Measurements from ENCODE around the gene JAG2. TPM values are rescaled to one million over a fixed set of nuclear protein-coding genes. Genes with fewer than 3 reads are reported as not detected.

JAG2 gene
- polyA plus RNA-seq, 1 donor = 7.5 TPM

DNA sequence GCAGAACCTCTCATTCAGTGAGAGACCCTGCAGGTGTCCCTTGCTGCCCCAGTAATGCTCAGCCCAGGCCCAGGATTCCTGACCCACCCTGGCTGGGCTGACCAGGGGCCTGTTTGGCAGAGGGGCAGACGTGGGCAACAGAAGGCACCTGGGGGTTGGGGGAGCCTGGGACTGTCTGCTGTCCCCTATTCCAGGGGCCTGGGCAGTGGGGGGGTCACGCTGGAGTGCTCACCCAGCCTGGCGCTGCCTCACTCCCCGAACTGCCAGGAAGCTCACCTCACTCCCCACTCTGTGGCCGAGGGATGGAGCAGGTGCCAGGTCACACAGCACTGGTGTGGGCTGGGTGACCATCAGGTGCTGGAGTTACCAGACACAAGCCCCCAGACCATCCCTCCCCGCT lies 35.1 kb upstream of the JAG2 start:
- no peak for DNase-seq

DNA sequence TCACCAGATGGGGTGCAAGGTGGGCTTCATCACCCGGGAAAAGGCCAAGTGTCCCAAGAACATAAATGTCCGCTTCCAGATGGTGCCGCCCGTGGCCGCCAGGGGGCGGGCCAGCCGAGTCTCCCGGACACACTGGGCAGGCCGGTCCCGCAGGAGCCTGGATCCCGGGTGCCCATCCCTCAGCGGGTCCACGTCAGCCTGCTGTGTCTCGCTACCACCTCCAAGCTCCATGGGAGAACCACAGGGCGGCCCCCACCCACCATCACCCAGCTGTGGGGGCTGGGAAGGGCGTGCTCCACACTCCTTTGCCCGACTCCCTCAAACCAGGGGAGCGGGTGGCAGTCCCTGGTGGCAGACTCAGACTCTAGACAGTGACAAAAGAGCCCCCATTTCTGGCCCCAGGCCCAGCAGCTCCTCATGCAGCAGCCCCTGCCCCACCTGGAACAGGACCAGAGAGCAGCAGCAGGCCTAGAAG lies 34.5 kb upstream of the JAG2 start:
- DNase-seq = peak; percentile 63

DNA sequence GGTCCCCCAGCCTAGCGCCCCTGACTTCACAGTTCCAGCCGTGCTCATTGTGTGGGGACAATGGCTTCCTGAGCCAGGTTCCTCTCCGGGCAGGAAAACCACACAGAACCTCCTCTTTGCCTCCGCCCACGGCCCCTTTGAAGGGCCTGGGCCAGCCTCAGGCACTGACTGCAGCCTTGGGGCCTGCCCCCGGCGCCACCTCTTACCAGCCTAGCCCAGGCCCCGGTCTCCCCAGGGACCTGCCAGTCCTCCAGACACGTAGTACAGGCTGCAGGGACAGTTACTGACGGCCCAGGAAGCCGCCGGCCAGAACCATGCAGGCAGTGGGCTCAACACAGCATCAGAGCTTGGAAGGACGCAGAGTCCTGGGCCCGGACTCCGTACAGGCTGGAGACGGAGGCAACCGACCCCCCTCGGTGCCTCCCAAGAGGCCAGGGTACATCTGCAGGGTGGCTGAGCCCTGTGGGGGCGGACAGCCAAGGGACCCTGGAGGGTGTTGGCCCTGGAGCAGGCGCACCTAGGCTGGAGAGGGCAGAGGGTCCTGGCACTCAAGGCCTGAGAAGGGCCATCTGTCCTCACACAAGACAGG lies 33.4 kb upstream of the JAG2 start:
- no peak for DNase-seq

DNA sequence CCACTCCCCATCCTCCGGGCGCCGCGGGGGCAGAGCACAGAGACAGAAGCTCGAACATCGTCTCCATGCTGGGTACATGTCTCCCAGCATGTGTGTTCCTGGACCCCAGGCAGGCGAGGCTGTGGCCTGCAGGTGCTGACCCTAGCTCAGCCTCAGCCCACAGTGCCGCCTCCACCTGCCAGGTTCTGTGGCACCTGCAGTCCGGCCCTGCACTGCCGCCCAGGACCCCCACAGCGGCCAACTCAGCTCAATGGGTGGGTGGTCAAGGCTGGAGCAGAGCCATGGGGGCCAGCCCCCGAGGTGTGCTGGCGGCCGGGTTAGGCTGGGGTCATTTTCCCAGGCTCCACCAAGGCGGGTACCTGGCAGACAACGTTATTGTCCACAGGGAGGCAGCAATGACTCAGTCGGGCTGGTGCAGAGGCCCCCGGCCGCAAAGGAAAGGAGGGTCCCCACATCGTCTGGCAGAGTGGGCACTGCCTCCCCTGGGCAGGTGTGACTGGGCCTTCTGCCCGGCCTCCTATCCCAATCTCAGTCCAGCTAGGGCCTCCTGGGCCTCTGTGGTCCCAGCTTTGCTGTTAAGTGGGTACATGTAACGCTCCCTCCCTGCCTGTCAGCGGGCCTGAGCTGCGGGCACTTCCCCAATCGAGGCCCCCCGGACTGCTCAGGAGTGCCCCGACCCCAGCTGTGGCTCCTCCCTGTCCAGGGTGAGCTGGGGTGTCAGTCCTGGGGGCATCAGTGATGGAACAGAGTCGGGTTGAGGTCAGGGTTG lies 32.8 kb upstream of the JAG2 start:
- no peak for DNase-seq

DNA sequence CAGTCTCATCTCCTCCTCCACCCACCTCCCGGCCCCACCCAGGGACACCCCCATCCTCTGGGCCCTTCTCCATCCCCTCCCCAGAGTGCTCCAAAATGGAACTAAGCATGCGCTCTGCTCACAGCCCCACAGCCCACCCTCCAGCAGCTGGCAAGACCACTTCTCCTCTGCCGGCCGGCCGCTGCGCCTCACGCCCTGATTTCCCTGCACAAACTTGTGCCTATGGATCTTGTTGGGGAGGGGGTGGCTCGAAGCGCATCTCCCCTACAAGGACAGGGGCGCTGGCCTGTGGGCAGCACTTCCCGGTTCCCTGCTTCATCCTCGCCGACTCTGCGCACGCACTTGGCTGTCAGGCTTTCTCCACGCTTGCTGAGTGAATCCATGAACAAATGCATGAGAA lies 32.1 kb upstream of the JAG2 start:
- DNase-seq = no peak

DNA sequence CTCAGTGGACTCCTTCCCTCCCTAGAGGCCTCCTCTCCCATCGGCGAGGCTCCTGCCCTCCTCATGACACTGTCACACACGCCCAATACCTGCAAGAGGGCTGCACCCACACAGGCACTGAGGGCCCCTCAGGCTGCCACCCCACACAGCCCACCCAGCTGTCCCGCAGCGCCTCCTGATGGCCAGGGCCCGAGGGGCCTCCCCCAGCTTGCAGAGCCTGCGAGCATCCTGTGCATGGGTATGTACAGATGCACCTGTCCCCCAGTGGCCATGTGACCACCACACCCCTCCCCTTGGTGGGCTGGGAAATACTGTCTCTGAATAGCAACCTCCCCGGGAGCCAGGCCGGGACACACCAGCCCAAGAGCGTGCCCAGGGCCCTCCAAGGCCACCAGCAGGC lies 31.5 kb upstream of the JAG2 start:
- DNase-seq = no peak

DNA sequence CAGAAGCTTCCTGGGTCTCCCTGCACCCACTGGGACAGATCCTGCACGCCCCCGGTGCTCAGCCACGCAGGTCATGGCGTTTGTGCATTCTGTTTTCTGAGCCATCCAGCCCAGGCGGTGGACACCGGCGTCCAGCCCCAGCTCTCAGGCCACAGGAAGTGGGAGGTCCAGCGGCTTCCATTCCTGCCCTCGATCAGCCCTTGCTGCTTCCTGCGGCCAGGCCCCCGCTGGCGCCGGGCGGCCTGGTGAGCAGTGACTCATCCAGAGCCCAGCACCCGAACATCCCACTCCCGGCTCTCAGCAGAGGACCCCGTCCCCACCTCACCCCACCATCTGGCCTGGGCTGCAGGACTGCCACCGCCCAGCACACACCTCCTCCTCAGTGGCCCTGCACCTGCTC lies 30.5 kb upstream of the JAG2 start:
- no peak for DNase-seq

DNA sequence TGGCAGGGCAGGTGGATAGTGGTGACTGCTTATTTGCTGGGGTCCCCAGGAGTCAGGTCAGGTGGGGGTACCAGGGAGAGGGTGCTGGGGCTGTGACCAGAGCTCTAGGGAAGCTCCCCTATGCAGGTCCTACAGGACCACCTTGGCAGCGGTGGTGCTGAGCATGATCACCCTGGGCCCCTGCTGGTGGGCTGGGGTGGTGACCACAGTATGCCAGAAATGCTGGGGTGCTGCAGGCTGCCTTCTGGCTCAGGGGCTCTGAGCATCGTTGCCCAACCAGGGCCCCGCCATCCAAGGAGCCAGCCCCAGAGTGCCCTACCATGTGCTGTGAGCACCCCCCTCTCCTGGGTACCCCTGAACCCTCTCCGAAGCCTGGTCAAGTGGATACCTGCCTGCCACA lies 30.0 kb upstream of the JAG2 start:
- DNase-seq = no peak

DNA sequence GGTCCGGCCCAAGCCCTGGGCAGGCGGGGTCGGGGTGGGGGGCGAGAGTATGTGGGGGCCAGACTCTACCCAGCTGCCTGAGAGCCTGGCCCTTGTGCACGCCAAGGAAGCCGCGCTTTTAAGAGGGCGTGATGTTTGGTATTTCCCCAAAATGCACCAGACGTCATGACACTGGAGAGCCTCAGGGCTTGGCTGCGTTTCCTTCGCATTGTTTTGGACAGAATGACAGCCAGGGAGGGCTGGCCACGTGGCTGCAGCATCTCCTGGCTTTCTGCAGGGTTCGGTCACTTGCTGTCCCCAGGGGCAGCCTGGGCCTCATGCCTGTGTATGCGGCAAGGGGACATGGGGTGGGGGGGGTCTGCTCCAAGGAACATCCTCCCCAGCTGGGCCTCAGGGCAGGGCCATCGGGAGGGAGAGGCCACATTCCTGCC lies 28.6 kb upstream of the JAG2 start:
- no peak for DNase-seq

DNA sequence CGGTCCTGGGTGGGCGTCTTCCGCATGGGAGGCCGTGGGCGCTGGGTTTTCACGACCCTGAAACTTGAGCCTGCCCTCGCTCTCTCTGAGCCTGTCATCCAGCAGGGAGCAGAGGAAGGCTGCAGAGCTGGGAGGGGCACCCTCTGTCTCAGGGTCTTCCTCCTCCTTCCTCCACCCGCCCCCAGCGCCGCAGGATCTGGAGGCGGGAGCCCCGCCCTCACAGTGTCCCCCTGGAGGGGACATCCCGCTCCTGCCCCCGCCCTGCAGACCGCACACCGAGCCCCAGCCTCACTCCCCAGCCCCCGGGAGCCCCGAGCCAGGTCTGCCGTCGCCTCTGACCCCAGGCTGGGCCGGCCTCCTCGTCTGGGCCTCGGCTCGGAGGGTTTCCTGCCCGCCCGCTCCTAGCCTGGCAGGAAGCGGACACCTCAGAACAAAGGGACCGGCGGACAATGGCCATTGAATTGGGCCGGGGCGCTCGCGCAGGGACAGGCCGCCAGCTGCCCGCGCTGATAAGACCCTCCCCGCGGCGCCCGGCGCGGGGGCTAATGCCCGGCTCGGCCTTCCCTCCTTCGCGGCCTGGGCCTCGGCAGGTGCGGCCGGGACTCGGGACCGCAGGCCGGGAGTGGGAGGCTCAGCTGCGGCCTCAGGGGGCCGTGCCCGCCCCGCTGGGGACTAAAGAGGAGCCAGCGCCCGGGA lies 27.8 kb upstream of the JAG2 start:
- peak; percentile 37 for DNase-seq

DNA sequence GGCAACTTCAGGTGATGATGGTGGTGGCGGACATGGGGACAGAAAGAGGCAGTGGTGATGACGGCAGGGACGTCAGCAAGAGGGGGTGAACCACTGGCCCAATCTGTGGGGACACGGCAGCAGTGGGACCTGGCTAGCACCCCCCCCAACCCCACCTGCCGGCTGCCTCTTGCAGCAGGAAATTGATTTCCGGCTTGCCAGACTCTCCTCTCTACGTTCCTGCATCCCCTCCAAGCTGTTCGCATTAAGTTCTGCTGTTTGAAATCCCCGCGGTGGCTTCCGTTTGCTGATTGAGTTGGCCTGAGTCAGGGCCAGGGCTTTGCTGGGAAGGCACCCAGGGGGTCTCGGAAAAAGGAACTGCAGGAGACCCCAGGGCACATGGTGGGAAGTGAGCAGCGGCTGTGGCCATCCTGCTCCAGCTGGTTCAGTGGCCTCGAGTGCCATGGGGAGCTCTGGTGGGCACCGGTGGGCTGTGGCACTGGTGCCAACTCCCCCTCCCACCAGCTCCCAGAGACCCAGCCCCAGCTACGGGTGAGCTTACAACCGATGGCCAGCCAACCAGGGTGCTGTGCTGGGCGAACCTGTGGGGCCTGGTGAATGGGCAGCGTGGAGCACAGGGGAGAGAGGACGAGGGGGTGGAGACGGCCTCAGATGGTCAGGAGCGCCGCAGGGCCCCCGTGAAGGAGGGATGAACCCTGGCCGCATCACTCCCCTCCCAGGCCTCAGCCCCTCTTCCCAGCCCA lies 27.1 kb upstream of the JAG2 start:
- no peak for DNase-seq

DNA sequence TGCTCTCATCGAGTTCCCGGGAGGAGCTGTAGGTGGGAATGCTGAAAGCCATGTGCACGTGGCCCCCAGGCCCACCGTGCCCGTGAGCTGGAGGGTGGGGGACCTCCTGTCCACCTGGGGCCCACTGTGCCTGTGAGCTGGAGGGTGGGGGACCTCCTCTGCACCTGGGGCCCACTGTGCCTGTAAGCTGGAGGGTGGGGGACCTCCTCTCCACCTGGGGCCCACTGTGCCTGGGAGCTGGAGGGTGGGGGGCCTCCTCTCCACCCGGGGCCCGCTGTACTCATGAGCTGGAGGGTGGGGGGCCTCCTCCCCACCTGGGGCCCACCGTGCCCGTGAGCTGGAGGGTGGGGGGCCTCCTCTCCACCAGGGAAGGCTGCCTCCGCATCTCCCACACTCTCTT lies 26.5 kb upstream of the JAG2 start:
- DNase-seq = no peak

DNA sequence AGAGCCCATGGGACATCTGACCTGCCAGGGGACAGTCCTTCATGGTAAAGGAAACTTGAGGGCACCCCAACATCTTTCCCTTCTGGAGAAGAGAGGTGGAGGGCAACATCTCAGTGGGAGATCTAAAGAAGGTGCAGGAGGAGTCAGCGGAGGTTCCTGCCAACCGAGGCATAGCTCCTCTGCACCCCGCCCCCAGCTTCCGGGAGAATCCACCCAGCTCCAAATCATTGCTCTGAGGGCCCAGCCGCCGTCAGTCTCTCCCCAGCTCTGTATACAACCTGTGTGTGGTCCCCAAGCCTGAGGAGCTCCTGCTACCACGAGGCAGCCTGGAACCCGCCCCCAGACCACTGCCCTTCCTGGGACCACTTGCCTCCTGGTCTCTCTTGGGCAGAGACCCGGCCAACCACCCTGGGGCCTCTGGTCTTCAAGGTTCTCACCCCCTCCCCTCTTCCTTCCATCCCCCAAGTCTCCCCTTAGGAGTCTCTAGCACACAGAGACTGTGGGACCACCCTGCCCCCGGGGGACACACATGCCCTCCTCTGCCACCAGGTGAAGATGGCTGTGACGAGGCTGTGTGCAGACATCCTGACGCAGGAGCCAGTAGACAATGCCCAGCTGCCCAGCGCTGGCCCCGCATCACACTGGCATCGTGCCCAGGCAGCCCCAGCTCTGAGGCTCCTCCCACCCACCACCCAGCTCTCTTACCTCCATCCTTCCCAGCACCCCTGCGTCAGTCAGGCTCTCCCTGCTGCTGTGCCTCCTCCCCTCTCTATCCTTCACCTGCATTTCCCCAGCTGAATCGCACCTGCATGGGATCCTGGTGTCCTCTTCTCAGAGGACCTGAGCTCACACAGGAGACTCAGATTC lies 25.6 kb upstream of the JAG2 start:
- DNase-seq = no peak

DNA sequence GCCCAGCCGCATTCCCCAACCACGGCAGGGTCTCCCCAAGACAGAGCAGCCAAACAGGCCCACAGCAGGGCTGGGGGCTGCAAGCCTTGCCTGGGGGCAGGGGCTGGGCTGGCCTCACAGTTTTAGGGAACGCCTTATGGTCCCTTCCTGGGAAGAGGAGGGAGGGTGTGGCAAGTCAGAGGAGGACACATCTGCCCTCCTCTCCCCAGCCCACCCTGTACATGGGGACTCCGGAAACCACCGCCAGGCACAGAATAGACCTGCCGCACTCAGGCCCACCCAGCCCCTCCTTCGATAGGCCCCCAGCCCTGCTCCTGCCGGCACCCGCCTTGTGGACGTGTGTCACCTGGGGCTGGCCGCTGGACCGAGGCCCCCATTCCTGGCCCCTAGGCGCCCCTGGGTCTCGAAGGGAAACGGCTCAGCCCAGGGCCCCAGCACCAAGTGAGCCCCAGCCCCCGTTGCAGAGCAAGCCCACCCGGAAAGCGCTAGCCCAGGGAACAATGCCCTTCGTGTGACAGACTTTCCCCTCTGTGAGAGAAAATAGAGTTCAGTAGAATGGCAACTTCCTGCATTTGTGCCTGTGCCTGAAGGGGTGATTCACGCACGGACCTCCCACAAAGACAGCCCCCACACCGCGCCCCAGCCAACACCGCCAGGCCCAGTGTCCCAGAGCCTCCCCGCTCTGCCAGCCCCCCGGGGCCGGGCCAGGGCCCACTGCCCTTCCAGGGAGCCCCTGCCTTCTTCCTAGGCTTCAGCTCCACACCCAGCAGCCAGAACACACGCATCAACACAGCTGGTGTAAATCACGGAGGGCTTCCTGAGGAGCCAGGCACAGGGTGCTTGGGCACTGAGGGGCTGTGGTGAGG lies 24.5 kb upstream of the JAG2 start:
- DNase-seq = no peak

DNA sequence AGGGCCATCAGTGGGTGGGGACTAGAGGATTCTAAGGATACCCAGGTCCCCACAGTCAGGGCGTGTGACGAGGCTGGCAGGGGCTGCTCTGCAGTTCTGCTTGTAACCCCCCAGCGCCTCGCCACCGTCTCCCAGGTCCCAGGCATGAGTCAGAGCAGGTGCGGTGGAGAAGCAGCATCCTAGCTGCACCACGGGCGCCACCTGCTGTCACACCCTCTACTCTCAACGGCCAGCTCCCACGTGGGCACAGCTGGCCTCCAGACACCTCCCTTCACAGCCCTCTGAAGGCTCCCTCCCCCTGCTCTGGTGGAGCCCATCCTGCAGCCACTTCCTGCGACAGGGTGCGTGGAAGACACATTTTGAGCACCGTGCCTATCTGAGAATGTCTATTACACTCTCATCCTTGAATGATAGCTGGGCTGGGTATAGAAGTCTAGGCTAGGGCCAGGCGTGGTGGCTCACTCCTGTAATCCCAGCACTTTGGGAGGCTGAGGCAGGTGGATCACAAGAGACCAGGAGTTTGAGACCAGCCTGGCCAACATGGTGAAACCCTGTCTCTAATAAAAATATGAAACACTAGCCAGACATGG lies 19.5 kb upstream of the JAG2 start:
- DNase-seq = no peak

DNA sequence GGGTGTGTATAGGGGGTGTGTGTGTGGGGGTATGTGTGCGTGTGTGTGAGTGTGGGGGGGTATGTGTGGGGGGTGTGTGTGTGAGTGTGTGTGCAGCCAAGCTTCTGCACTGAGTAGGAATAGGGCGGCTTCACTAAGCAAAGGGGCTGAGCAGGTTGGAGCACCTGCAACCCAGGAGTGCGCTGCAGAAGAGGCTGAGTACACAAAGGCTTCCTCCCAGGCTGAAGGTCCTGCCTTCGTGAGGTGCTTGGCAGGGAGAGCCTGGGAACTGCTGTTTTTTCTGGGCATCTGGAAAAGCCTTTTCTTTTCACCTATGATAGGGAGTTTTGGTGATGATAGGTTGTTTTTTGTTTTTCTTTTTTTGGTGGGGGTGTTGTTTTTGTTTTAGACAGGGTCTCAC lies 18.5 kb upstream of the JAG2 start:
- DNase-seq = no peak

DNA sequence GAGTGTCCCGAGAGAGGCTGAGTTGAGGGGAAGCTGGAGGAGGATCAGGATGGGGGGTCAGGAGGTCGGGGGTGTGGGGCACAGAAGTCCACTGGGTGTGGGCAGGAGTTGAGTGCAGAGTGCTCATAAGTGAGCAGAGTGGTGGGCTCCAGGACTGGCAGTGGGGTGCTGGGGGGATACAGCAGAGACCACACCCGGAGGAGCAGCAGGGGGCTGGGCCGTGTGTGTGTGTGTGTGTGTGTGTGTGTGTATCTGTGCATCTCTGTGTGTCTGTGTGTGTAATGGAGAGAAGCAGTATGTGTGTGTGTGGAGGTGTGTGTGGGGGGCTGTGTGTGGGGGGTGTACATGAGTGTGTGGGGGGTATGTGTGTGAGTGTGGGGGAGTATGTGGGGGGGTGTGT lies 17.4 kb upstream of the JAG2 start:
- DNase-seq = no peak

DNA sequence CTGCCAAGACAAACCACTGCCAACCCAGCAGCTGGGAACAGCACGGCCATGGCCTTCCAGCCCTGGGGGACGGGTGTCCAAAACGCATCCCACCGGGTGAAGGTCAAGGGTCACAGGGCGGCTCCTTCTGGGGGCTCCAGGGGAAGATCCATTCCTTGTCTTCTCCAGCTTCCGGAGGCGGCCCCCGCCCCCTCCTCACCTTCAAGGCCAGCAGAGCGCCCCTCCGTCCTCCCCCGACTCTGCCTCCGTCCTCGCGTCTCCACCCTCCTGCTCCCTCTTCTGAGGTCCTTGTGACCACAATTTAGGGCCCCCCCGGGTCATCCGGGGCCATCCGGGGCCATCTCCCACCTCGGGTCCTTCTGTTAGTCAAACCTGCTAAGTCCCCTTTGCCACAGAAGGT lies 16.4 kb upstream of the JAG2 start:
- no peak for DNase-seq

DNA sequence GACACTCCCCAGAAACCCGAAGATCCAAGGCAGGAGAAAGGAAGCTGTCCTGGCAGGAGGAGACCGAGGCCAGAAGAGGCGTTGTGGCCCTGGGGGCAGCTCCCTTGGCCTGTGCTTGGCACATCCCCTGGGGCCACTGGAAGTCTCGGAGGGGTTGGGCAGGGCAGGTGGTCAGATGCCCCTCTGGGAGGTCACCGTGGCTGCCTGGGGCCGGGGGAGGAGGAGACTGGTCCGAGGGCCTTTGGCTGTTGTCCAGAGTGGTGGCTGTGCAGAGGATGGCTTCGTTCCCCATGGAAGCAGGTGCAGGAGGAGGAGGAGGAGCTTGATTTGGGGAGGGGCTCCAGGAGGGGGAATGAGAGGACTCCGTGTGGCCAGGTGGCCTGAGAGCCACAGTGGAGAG lies 15.9 kb upstream of the JAG2 start:
- no peak for DNase-seq

DNA sequence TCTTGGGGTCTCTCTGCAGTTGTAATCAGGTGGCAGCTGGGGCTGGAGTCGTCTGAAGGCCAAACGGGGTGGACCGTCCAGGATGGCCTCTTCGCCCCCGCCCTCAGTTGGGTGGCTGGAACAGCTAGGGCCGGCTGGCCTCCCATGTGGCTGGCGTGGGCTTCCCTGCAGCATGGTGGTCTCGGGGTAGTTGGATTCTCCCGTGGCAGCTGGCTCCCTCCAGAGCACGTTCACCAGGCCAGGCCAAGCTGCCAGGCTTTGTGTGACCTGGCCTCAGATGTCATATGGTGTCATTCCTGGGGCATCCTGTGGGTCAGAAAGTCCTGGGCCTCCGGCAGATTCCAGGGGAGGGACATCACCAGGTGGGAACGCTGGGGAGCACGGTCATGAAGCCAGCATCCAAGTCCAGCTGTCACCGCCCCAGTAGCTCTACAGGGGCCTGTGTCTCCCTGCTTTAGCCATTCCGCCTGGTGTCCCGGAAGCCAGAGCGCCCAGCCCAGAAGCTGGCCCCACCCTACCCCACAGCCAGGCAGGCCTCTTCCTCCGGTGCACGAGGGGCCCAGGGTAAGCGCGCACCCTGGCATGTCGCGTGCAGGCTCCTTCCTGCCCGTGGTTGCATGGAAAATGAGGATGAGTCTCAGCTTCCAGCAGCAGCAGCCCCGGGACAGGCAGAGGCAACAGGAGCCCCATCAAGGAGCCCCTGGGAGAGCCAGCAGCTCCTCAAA lies 13.9 kb upstream of the JAG2 start:
- DNase-seq = no peak
